Heart right ventricle (tissue), 16 donors: ENCODE measurements around the gene TBC1D22A. TPM values are rescaled to one million over a fixed set of nuclear protein-coding genes. Genes with fewer than 3 reads are reported as not detected.

Experiments used
- ATAC-seq, 8 donors: fragments of 200-7000 bp; cut with Tn5 transposase; one replicate each; pipeline ENCODE4 v1.9.1; 2020; ENCODE audit warnings: mild to moderate bottlenecking in 8 of 8, moderate library complexity in 8 of 8, moderate number of reproducible peaks in 1 of 8
- DNase-seq, 2 donors: peaks; one replicate each; pipeline ENCODE4 v3.0.0-alpha.2; 2020
- H3K27ac ChIP-seq, 10 donors: fragments of 200-600 bp; sonication (generic) in 2 of 10; one replicate each; pipeline versions ENCODE4 v1.5.0 to v1.8.0; 2020 to 2022; ENCODE audit warnings: mild to moderate bottlenecking in 3 of 10
- H3K27me3 ChIP-seq, 7 donors: fragments of 200-600 bp; one replicate each; pipeline ENCODE4 v1.8.0; 2021 to 2022; ENCODE audit warnings: mild to moderate bottlenecking in 2 of 7
- H3K36me3 ChIP-seq, 9 donors: fragments of 200-600 bp; sonication (generic) in 1 of 9; one replicate each; pipeline versions ENCODE4 v1.5.0 to v1.8.0; 2020 to 2022; ENCODE audit warnings: mild to moderate bottlenecking in 2 of 9
- H3K4me1 ChIP-seq, 9 donors: fragments of 200-600 bp; sonication (generic) in 1 of 9; one replicate each; pipeline versions ENCODE4 v1.5.0 to v1.8.0; 2020 to 2022; ENCODE audit warnings: mild to moderate bottlenecking in 4 of 9
- H3K4me3 ChIP-seq, 10 donors: fragments of 200-600 bp; sonication (generic) in 2 of 10; one replicate each; pipeline versions ENCODE4 v1.5.0 to v1.8.0; 2020 to 2022; ENCODE audit warnings: mild to moderate bottlenecking in 7 of 10, moderate library complexity in 2 of 10
- H3K9me3 ChIP-seq, 11 donors: fragments of 200-600 bp in 10 of 11; sonication (generic) in 2 of 11; one replicate each; pipeline versions ENCODE4 v1.5.0 to v1.8.0; 2013 to 2022; ENCODE audit warnings: mild to moderate bottlenecking in 2 of 11, control low read depth in 1 of 11, moderate library complexity in 1 of 11
- CTCF ChIP-seq, 9 donors: fragments of 200-600 bp; sonication (generic) in 2 of 9; IDR thresholded peaks; one replicate each; pipeline versions ENCODE4 v1.5.0 to v1.8.0; 2021 to 2022; ENCODE audit warnings: antibody characterized with exemption in 9 of 9, mild to moderate bottlenecking in 5 of 9, moderate library complexity in 1 of 9
- WGBS, 2 donors: extraction: QIAGEN DNeasy Blood & Tissue Kit; methylation state at CpG; one replicate each; pipeline ENCODE4 v1.1.7; 2013; ENCODE audit warnings: inconsistent platforms in 1 of 2; 5-methylcytosine and 5-hydroxymethylcytosine counted together
- intact Hi-C, 10 donors: fragments of 100-400 bp; cut with DNase I; formaldehyde crosslinking; loops; one replicate each; pipeline versions ENCODE4 v1.11.1 to v1.14.2; 2022
- polyA plus RNA-seq, 2 donors: library from polyadenylated mRNA; stranded (reverse); fragments of 200-250 nt; gene quantifications; one replicate each; pipeline ENCODE4 v1.2.3, GENCODE V29; 2013
- total RNA-seq, 10 donors: library from RNA; stranded (reverse); fragmentation: NEBNext Ultra II Directional in 3 of 10; extraction: Animal tissue kit (Norgen Biotek cat#: 25700) in 3 of 10; gene quantifications; one replicate each; pipeline versions ENCODE4 v1.2.1 to v1.2.4, GENCODE V29; 2021 to 2023
- donor health status: Arrhythmogenic right ventricular cardiomyopathy.
- donor health status: ischemic (EF 13 %, LVEDD 7.1; RV severe dilation, severe dysfunction).
- donor health status: healthy with polysubstance abuse.
- donor health status: DM: no; HTN: yes; CAD: no.
- donor health status: DM: no; HTN: no; CAD: no.
- donor health status: ischemic (EF 25% LVEDD 6.9; RV normal size, moderate dysfunction).
- donor health status: ischemic (EF 25% LVEDD 5.7; RV mildly dilated, moderate dysfunction).
- donor health status: healthy.
- donor health status: DM: yes; HTN: yes; CAD: no.
- donor health status: Ischemic cardiomyopathy.
- donor health status: ischemic (EF 35%, LVEDD 5.7; RV mildly dilated, moderate dysfunction).
- donor health status: nonischemic (EF 11% LVEDD 7.7; RV severe dilation, severe dysfunction).
- donor health status: DM: yes; HTN: yes; CAD: no.
- donor health status: PGD.
- donor health status: ischemic (EF 29% LVEDD 5.4; RV normal size, mild dysfunction).
- donor health status: nonischemic (EF 23%, LVEDD 6.1; RV moderate dilation, normal function).

Gene TBC1D22A
- total and polyA plus RNA-seq, 12 donors: 7.2 to 27.9 (median 17.9) TPM

GRCh38 chr22:46937939-46938338 is 175.5 kb downstream of the TBC1D22A start:
- no peak overlapping the region for H3K4me3 ChIP-seq
- H3K27ac ChIP-seq: no peak overlapping the region
- no peaks in the 10 kb centered on the region for H3K27me3 ChIP-seq
- DNase-seq (no peak), ATAC-seq (no peak)
- peaks cover 0 to 14% (median 0%) of the 10 kb centered on the region in 9 donors for H3K36me3 ChIP-seq
- H3K4me1 ChIP-seq: peaks cover 0 to 24% (median 3%) of the 10 kb centered on the region in 9 donors
- intact Hi-C loops: no loop called here
- H3K9me3 ChIP-seq: no peaks in the 10 kb centered on the region
- TF ChIP-seq CTCF (IDR thresholded peaks at IDR 0.05): no peak
- 97 to 98% methylated on average over 7 of the region's 7 CpGs for WGBS, 2 donors

DNA sequence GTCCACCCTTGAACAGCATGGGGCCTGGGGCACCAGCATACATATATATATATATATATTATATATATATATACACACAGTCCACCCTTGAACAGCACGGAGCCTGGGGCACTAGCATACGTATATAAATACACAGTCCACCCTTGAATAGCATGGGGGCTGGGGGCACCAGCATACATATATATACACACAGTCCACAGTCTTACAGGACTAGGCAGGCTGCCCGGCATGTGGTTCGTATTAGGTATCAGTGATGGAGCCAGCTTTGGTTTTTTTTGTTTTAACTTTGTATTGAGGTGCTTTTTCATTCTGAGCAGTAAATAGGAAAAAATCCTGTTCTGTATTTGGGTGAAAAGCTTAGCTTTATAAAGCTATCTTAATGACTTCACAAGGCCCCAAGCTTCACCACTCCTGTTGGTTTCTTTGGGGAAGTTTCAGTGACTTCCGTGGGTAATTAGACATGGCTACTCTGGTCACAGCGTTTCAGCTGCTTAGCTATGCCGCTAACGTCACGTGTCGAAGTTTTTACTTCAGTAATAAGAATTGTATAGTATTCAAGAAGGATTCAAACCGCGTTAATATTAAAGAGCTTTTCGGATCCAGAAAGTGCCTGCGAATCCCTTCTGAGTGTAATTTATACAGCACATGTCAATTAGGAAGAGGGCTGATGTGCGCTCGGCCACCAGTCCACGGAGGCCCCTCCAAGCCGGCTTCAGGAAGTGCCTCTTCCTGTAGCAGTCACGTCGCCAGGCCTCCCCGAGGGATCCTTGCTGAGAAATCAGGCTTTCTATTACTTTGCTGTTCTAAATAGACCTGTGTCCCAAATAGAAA is 179.7 kb downstream of the TBC1D22A start:
- H3K27ac ChIP-seq: peak overlapping the region; percentile 58 to 93 (median 84)
- TF ChIP-seq CTCF (IDR thresholded peaks at IDR 0.05): no peak
- no peaks in the 10 kb centered on the region for H3K27me3 ChIP-seq
- intact Hi-C loops: no loop called here
- H3K9me3 ChIP-seq: no peaks in the 10 kb centered on the region
- H3K4me1 ChIP-seq: peaks cover 0 to 19% (median 3%) of the 10 kb centered on the region in 9 donors
- WGBS, 2 donors: 51 to 70% methylated on average over 21 of the region's 21 CpGs
- peak overlapping the region in 5 of 10 donors; percentile 17 to 41 (median 29) for H3K4me3 ChIP-seq
- DNase-seq: peak; percentile 44 to 50
- peak; percentile 53 to 94 (median 80) for ATAC-seq
- peaks cover 0 to 14% (median 0%) of the 10 kb centered on the region in 9 donors for H3K36me3 ChIP-seq

GRCh38 chr22:46942799-46943785 is 180.6 kb downstream of the TBC1D22A start:
- WGBS, 2 donors: 64 to 71% methylated on average over 22 of the region's 22 CpGs
- Histone ChIP-seq H3K9me3 (no peaks in the 10 kb centered on the region), H3K4me1 (peaks cover 0 to 27% (median 3%) of the 10 kb centered on the region in 9 donors), H3K36me3 (peaks cover 0 to 11% (median 0%) of the 10 kb centered on the region in 9 donors), H3K27me3 (no peaks in the 10 kb centered on the region), H3K4me3 (peak overlapping the region in 6 of 10 donors; percentile 6 to 41 (median 28)), H3K27ac (peak overlapping the region; percentile 58 to 93 (median 84))
- ATAC-seq: peak; percentile 84 to 97 (median 92)
- intact Hi-C loops: no loop called here
- no peak for TF ChIP-seq CTCF (IDR thresholded peaks at IDR 0.05)
- DNase-seq: peak; percentile 40 to 67

GRCh38 chr22:46945481-46945880 is 183.0 kb downstream of the TBC1D22A start:
- ATAC-seq (no peak), DNase-seq (no peak)
- Histone ChIP-seq H3K27me3 (no peaks in the 10 kb centered on the region), H3K27ac (no peak overlapping the region), H3K4me3 (no peak overlapping the region), H3K36me3 (peaks cover 0 to 12% (median 0%) of the 10 kb centered on the region in 9 donors), H3K4me1 (peaks cover 0 to 28% (median 3%) of the 10 kb centered on the region in 9 donors), H3K9me3 (no peaks in the 10 kb centered on the region)
- no peak for TF ChIP-seq CTCF (IDR thresholded peaks at IDR 0.05)
- intact Hi-C loops: no loop called here
- WGBS, 2 donors: 91 to 94% methylated on average over 7 of the region's 7 CpGs
